Measurements from ENCODE around the gene RARB.

GRCh38 chr3:25527801-25528200 is 99.7 kb downstream of the RARB start:
- TF ChIP-seq CTCF (IDR thresholded peaks at IDR 0.05) (no peak), POLR2A (IDR thresholded peaks at IDR 0.05) (no peak)
